ENCODE results near the gene SPG11. TPM values are rescaled to one million over a fixed set of nuclear protein-coding genes. Genes with fewer than 3 reads are reported as not detected.
"Not testable (repeated sequence)": the region's sequence is repeated elsewhere in the genome, so short reads cannot be mapped to it uniquely, and the experiment has no call there.

Gene SPG11
- total RNA-seq, 1 donor from 2014 or later = 49.2 TPM

- intact Hi-C loops (cut with DNase I) = no loop called here
- no peak for DNase-seq (ENCODE audit: low spot score)
Measured at GRCh38 chr15:44580105-44580504, 83.4 kb downstream of the SPG11 start.

- DNase-seq (ENCODE audit: low spot score) = no peak
- intact Hi-C loops (cut with DNase I) = no loop called here
Measured at GRCh38 chr15:44574734-44575133, 88.7 kb downstream of the SPG11 start.

GRCh38 chr15:44573386-44573785 is 90.1 kb downstream of the SPG11 start:
- intact Hi-C loops (cut with DNase I) = no loop called here

GRCh38 chr15:44570361-44570760 is 93.1 kb downstream of the SPG11 start:
- intact Hi-C loops (cut with DNase I) = no loop called here
- DNase-seq (ENCODE audit: low spot score) = no peak

More at GRCh38 chr15:44573386-44573785, 90.1 kb downstream of the SPG11 start:
- DNase-seq (ENCODE audit: low spot score) = no peak

- no peak for DNase-seq (ENCODE audit: low spot score)
- intact Hi-C loops (cut with DNase I) = no loop called here
Measured at GRCh38 chr15:44569316-44569715, 94.1 kb downstream of the SPG11 start.

GRCh38 chr15:44568338-44568737 is 95.1 kb downstream of the SPG11 start:
- intact Hi-C loops (cut with DNase I) = no loop called here
- no peak for DNase-seq (ENCODE audit: low spot score)

- DNase-seq (ENCODE audit: low spot score) = no peak
- intact Hi-C loops (cut with DNase I) = no loop called here
Measured at GRCh38 chr15:44566155-44566540, 97.3 kb downstream of the SPG11 start.

GRCh38 chr15:44565387-44566154 is 97.9 kb downstream of the SPG11 start:
- intact Hi-C loops (cut with DNase I) = no loop called here

GRCh38 chr15:44560926-44561325 is 102.5 kb downstream of the SPG11 start:
- DNase-seq (ENCODE audit: low spot score); intact Hi-C loops (cut with DNase I): not testable (repeated sequence)

More at GRCh38 chr15:44565387-44566154, 97.9 kb downstream of the SPG11 start:
- DNase-seq (ENCODE audit: low spot score) = no peak

- DNase-seq (ENCODE audit: low spot score) = no peak
- intact Hi-C loops (cut with DNase I) = no loop called here
Measured at GRCh38 chr15:44554934-44555723, 108.3 kb downstream of the SPG11 start.

GRCh38 chr15:44550734-44551133 is 112.7 kb downstream of the SPG11 start:
- no peak for DNase-seq (ENCODE audit: low spot score)
- intact Hi-C loops (cut with DNase I) = no loop called here

GRCh38 chr15:44550256-44550655 is 113.2 kb downstream of the SPG11 start:
- intact Hi-C loops (cut with DNase I) = no loop called here
- no peak for DNase-seq (ENCODE audit: low spot score)

GRCh38 chr15:44549152-44549551 is 114.3 kb downstream of the SPG11 start:
- intact Hi-C loops (cut with DNase I); DNase-seq (ENCODE audit: low spot score): not testable (repeated sequence)

- intact Hi-C loops (cut with DNase I) = no loop called here
- no peak for DNase-seq (ENCODE audit: low spot score)
Measured at GRCh38 chr15:44545913-44546802, 117.3 kb downstream of the SPG11 start.

GRCh38 chr15:44544745-44545144 is 118.7 kb downstream of the SPG11 start:
- intact Hi-C loops (cut with DNase I); DNase-seq (ENCODE audit: low spot score): not testable (repeated sequence)

- intact Hi-C loops (cut with DNase I) = no loop called here
- no peak for DNase-seq (ENCODE audit: low spot score)
Measured at GRCh38 chr15:44542596-44542995, 120.9 kb downstream of the SPG11 start.

GRCh38 chr15:44541282-44541958 is 122.0 kb downstream of the SPG11 start:
- no peak for DNase-seq (ENCODE audit: low spot score)
- intact Hi-C loops (cut with DNase I) = no loop called here

- intact Hi-C loops (cut with DNase I) = loop anchor here (5.0 kb wide), 2 partner anchors 110 to 190 kb away; partner anchors contain the start of gene CTDSPL2
- DNase-seq (ENCODE audit: low spot score) = no peak
Measured at GRCh38 chr15:44537735-44538240, 125.7 kb downstream of the SPG11 start.
